Neural progenitor cell (in vitro differentiated cells): ENCODE data around the gene NECTIN3. TPM values are rescaled to one million over a fixed set of nuclear protein-coding genes. Genes with fewer than 3 reads are reported as not detected.

Source experiments
- DNase-seq: peaks from one replicate; pipeline ENCODE4 v3.0.0-alpha.2; 2016; ENCODE audit warnings: low spot score
- H2AFZ ChIP-seq: fragments of 200-600 bp; sonication (generic); replicated peaks from 2 replicates; pipeline ENCODE4 v1.6.1; 2016; ENCODE audit warnings: antibody characterized with exemption
- H3F3A ChIP-seq: fragments of 200-600 bp; sonication (generic); 2 replicates; pipeline ENCODE4 v1.6.1; 2016; ENCODE audit warnings: antibody characterized with exemption, low read depth
- H3K27ac ChIP-seq: fragments of 200-600 bp; sonication (generic); 2 replicates; pipeline ENCODE4 v1.5.1; 2016; ENCODE audit warnings: mild to moderate bottlenecking
- H3K27me3 ChIP-seq: fragments of 200-600 bp; sonication (generic); 2 replicates; pipeline ENCODE4 v1.6.1; 2016; ENCODE audit warnings: mild to moderate bottlenecking, moderate library complexity
- H3K36me3 ChIP-seq: fragments of 200-600 bp; sonication (generic); 2 replicates; pipeline ENCODE4 v1.5.1; 2016
- H3K4me1 ChIP-seq: fragments of 200-600 bp; sonication (generic); 2 replicates; pipeline ENCODE4 v1.6.1; 2016; ENCODE audit warnings: mixed run types
- H3K4me2 ChIP-seq: fragments of 200-600 bp; sonication (generic); 2 replicates; pipeline ENCODE4 v1.6.1; 2016
- H3K4me3 ChIP-seq: fragments of 200-600 bp; sonication (generic); 2 replicates; pipeline ENCODE4 v1.5.1; 2016
- H3K79me2 ChIP-seq: fragments of 200-600 bp; sonication (generic); 2 replicates; pipeline ENCODE4 v1.6.1; 2016; ENCODE audit warnings: low read depth
- H3K9ac ChIP-seq: fragments of 200-600 bp; sonication (generic); 2 replicates; pipeline ENCODE4 v1.6.1; 2016
- H3K9me3 ChIP-seq: fragments of 200-600 bp; sonication (generic); 2 replicates; pipeline ENCODE4 v1.5.1; 2016; ENCODE audit warnings: low read depth
- H4K20me1 ChIP-seq: fragments of 200-600 bp; sonication (generic); 2 replicates; pipeline ENCODE4 v1.6.1; 2016; ENCODE audit warnings: low read depth
- H3K27ac Mint-ChIP-seq: 3 replicates; pipeline ENCODE4 v1.8.0; 2021; ENCODE audit warnings: mixed read lengths
- H3K27me3 Mint-ChIP-seq: 2 replicates; pipeline ENCODE4 v1.8.0; 2022; ENCODE audit warnings: low read depth, mild to moderate bottlenecking, inconsistent platforms, moderate library complexity, mixed read lengths; ENCODE audit not compliant: insufficient read depth
- H3K36me3 Mint-ChIP-seq: 3 replicates; pipeline ENCODE4 v1.8.0; 2021; ENCODE audit warnings: mixed read lengths
- H3K4me1 Mint-ChIP-seq: 3 replicates; pipeline ENCODE4 v1.8.0; 2021; ENCODE audit warnings: mixed read lengths
- H3K4me3 Mint-ChIP-seq: 3 replicates; pipeline ENCODE4 v1.8.0; 2021; ENCODE audit warnings: mild to moderate bottlenecking, moderate library complexity, mixed read lengths
- H3K9me3 Mint-ChIP-seq: 3 replicates; pipeline ENCODE4 v1.8.0; 2020; ENCODE audit warnings: mixed read lengths
- CTCF ChIP-seq: fragments of 200-600 bp; sonication (generic); IDR thresholded peaks from 2 replicates; pipeline ENCODE4 v1.5.1; 2017; ENCODE audit warnings: antibody characterized with exemption, mild to moderate bottlenecking
- EZH2 ChIP-seq: fragments of 200-600 bp; sonication (generic); IDR thresholded peaks from 2 replicates; pipeline ENCODE4 v1.6.1; 2017; ENCODE audit warnings: antibody characterized with exemption, mild to moderate bottlenecking, moderate library complexity
- EZH2phosphoT487 ChIP-seq: fragments of 200-600 bp; sonication (generic); IDR thresholded peaks from 2 replicates; pipeline ENCODE4 v1.6.1; 2017; ENCODE audit warnings: antibody characterized with exemption
- total RNA-seq: library from RNA; depleted of rRNA; stranded (reverse); fragments of >200 nt; gene quantifications from 2 replicates; pipeline ENCODE4 v1.2.3, GENCODE V29; 2015; ENCODE audit warnings: low replicate concordance

NECTIN3 gene
- total RNA-seq, 1 donor from 2014 or later, result 71.5 TPM

- Mint-ChIP-seq H3K36me3 (peaks cover 44% of the 10 kb centered on the region), H3K27ac (no peak overlapping the region), H3K27me3 (no peaks in the 10 kb centered on the region), H3K4me1 (no peaks in the 10 kb centered on the region), H3K9me3 (peaks cover 60% of the 10 kb centered on the region), H3K4me3 (no peak overlapping the region)
- Histone ChIP-seq H3K9me3 (no peaks in the 10 kb centered on the region), H3K27ac (no peak overlapping the region), H3K36me3 (no peaks in the 10 kb centered on the region), H3K79me2 (peaks cover 99% of the 10 kb centered on the region), H3K4me3 (no peak overlapping the region), H4K20me1 (no peaks in the 10 kb centered on the region), H3K27me3 (no peaks in the 10 kb centered on the region), H3K4me1 (peaks cover 2% of the 10 kb centered on the region), H2AFZ (no peak overlapping the region), H3F3A (no peaks in the 10 kb centered on the region), H3K4me2 (no peak overlapping the region), H3K9ac (no peak overlapping the region)
- DNase-seq, result no peak
- TF ChIP-seq CTCF (no peak), EZH2 (no peak), EZH2phosphoT487 (no peak)
Observed at GRCh38 chr3:111107662-111108035, 36.0 kb downstream of the NECTIN3 start.

- H3K4me1 Mint-ChIP-seq, result no peaks in the 10 kb centered on the region
- Histone ChIP-seq H3K27ac (no peak overlapping the region), H4K20me1 (no peaks in the 10 kb centered on the region), H3K9me3 (no peaks in the 10 kb centered on the region), H2AFZ (no peak overlapping the region), H3K4me1 (peaks cover 5% of the 10 kb centered on the region), H3K36me3 (peaks cover 3% of the 10 kb centered on the region), H3F3A (no peaks in the 10 kb centered on the region), H3K27me3 (no peaks in the 10 kb centered on the region), H3K4me2 (no peak overlapping the region), H3K4me3 (no peak overlapping the region), H3K9ac (no peak overlapping the region), H3K79me2 (peaks cover 85% of the 10 kb centered on the region)
- no peaks in the 10 kb centered on the region for H3K27me3 Mint-ChIP-seq
- peaks cover 27% of the 10 kb centered on the region for H3K9me3 Mint-ChIP-seq
- TF ChIP-seq EZH2phosphoT487 (no peak), EZH2 (no peak), CTCF (no peak)
- H3K36me3 Mint-ChIP-seq, result peaks cover 31% of the 10 kb centered on the region
- H3K27ac Mint-ChIP-seq, result no peak overlapping the region
- H3K4me3 Mint-ChIP-seq, result no peak overlapping the region
- peak; percentile 14 for DNase-seq
Observed at GRCh38 chr3:111112913-111113312, 41.3 kb downstream of the NECTIN3 start.

DNA sequence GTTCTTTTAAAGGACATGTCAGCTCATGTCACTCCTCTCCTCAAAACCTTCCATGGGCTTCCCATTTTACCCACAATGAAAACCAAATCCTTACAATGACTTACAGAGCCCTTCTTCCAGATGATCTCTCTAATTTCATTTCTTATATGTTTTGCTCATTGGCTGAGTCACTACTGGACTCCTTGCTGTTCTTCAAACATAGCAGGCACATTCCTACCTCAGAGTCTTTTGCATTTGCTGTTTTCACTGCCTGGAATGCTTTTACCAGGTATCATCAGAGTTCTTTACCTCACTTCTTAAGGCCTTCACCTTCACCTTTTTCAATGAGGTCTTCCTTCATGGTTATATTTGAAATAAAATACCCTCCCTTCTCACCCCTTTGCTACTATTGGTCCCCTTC is 57.3 kb downstream of the NECTIN3 start:
- Histone ChIP-seq H2AFZ (no peak overlapping the region), H3K4me3 (no peak overlapping the region), H3K36me3 (peaks cover 2% of the 10 kb centered on the region), H4K20me1 (no peaks in the 10 kb centered on the region), H3F3A (no peaks in the 10 kb centered on the region), H3K9ac (no peak overlapping the region), H3K4me2 (no peak overlapping the region), H3K27me3 (no peaks in the 10 kb centered on the region), H3K79me2 (no peaks in the 10 kb centered on the region), H3K27ac (no peak overlapping the region), H3K4me1 (no peaks in the 10 kb centered on the region), H3K9me3 (no peaks in the 10 kb centered on the region)
- Mint-ChIP-seq H3K4me1 (no peaks in the 10 kb centered on the region), H3K36me3 (peaks cover 17% of the 10 kb centered on the region), H3K9me3 (no peaks in the 10 kb centered on the region), H3K4me3 (no peak overlapping the region), H3K27ac (no peak overlapping the region), H3K27me3 (no peaks in the 10 kb centered on the region)
- no peak for DNase-seq
- TF ChIP-seq EZH2phosphoT487 (no peak), EZH2 (no peak), CTCF (no peak)

DNA sequence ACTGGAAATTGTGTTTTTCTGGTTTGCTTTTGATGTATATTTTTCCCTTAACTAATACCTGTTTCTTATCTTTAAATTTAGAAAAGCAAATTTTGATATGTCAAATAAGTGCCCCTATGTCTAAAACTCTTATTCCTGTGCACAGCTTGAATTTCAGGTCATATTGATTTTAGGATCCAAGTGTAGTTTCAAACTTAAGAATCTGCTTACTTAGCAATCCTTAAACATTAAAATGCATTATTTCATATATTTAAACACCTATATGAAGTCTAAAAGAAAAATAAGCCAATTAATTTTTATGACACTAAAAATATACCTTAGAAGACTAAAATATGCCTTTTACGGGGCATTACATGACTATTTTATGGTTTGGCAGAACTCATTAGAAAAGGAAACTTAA is 59.2 kb downstream of the NECTIN3 start:
- TF ChIP-seq EZH2 (no peak), EZH2phosphoT487 (no peak), CTCF (no peak)
- Histone ChIP-seq H2AFZ (no peak overlapping the region), H3K9ac (no peak overlapping the region), H3K27me3 (no peaks in the 10 kb centered on the region), H3K4me3 (no peak overlapping the region), H4K20me1 (no peaks in the 10 kb centered on the region), H3K4me2 (no peak overlapping the region), H3K79me2 (no peaks in the 10 kb centered on the region), H3K27ac (no peak overlapping the region), H3K36me3 (no peaks in the 10 kb centered on the region), H3K4me1 (no peaks in the 10 kb centered on the region), H3K9me3 (no peaks in the 10 kb centered on the region), H3F3A (no peaks in the 10 kb centered on the region)
- Mint-ChIP-seq H3K27ac (no peak overlapping the region), H3K9me3 (no peaks in the 10 kb centered on the region), H3K4me1 (no peaks in the 10 kb centered on the region), H3K36me3 (peaks cover 15% of the 10 kb centered on the region), H3K4me3 (no peak overlapping the region), H3K27me3 (no peaks in the 10 kb centered on the region)
- DNase-seq, result no peak
